ENCODE results near the gene PIAS2.
A peak's percentile ranks its signal among the peaks of the same experiment; 100 is the strongest.
"Not testable (repeated sequence)": the region's sequence is repeated elsewhere in the genome, so short reads cannot be mapped to it uniquely, and the experiment has no call there.

The PIAS2 gene

DNA sequence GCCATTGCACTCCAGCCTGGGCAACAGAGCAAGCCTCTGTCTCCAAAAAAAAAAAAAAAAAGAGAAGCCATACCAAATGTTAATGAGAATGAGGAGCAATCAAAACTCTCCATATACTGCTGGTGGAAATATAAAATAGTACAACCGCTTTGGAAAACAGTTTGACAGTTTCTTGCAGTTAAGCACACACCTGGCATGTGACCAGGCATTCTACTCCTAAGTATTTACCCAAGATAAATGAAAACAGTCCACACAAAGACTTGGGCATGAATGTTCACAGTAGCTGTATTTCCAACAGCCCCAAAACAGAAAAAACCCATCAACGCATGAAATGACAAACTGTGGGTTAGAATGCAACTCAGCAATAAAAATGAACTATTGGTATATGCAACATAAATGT is 84.5 kb downstream of the PIAS2 start:
- DNase-seq: no peak

DNA sequence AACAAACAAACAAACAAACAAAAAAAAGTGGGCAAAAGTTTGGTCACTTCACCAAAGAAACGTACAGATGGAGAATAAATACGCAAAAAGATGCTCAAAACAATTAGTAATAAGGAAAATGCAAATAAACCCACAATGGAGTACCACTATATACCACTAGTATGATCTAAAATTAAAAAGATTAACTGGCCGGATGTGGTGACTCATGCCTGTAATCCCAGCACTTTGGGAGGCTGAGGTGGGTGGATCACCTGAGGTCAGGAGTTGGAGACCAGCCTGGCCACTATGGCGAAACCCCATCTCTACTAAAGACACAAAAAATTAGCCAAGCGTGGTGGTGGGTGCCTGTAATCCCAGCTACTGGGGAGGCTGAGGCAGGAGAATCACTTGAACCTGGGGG is 84.9 kb downstream of the PIAS2 start:
- DNase-seq: not testable (repeated sequence)

DNA sequence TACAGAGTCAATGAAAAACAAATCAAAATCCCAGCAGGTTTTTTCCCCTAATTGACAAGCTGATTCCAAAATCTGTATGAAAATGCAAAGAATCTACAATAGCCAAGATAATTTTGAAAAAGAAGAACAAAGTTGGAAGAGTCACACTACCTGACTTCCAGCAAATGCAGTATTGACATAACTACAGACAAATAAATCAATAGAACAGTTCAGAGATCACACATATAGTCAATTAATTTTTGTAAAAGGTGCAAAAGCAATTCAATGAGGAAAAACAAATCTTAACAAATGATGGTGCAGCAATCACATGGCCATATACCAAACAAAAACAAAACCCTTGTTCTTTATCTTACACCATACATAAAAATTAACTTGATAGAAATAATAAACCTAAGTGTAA is 85.9 kb downstream of the PIAS2 start:
- DNase-seq: no peak

DNA sequence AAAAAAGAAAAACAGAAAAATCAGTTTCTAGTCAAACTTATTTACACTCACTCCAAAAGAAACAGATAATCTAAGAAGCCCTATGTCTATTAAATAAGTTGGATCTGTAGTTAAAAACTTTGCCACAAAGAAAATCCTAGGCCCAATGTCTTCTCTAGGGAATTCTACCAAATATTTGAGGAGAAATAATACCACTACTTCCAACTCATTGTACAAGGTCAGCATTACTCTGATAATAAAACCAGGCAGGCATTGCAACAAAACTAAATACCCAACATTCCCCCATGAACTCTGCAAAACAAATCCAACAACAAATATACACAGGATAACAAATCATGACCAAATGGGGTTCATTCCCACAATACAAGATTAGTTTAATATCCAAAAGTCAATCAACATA is 86.7 kb downstream of the PIAS2 start:
- no peak for DNase-seq

DNA sequence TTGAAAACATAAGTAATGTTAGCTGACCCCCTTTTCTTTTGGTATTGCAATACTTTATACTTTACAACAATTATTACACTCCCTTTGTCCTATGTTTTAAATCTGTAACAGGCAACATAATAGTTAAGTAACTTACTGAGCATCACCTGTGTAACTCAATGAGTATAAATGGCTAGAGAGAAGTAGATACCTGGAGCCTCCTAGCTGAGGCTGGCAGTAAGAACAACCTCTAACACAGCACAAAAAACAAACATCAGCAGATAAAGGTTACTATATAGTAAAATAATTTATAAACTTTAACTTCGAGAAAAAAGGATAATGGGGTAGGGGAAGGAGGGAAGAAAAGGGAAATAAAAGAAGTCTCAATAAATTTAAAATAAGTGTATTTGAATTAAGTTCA is 87.4 kb downstream of the PIAS2 start:
- no peak for DNase-seq

DNA sequence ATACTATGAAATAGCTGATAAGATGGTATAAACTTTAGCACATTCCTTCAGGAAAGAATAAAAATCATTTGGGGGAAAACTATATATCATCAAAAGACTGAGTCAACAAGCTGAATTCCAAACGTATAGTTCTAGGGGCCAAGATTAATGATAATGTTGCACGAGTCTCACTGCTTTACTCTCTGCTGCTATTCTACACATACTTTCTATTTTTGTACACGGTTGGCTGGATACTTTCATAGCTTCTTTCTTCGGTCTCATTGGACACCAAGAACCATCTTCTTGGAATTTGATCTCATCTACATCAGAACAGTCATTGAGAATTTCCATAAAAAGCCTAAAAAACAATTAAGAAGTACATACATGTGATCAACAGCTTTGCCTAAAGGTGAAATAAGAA is 87.8 kb downstream of the PIAS2 start:
- no peak for DNase-seq

DNA sequence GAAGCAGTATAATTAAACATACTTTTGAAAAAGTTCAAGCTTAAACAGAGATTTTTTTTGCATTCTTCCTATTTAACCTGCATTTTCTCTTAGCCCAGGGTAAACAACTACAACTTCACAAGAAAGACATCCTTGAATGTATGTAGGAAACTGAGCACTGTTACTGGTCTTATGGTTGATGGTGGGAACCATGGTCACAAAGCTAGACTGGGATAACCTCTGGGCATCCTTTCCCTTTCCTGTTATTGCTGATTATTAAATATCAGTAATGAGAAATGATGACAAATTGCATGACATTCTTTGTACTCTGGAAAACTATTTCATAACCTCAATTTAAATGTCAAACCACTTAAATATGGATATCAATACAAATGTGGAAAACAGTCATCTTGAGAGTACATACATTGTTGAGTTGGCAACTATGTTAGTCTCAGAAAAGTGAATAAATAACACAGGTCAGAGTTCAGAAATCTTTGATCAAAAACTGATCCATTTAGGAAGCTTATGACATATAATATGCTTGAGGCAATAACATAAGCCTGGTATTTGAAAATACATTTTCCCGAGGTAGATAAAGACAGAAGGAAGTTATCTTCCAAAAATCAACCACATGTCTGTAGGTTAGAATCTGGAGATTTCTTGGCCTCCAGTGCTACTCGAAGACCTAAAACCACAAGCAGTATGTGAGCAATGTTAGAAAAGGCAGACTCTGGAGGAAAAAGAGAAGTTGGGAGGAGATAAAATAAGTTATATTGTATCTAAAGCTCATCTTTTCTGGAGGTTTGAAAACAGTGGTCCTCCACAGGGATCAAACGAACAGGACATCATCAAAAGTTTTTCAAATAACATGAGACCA is 95.2 kb downstream of the PIAS2 start:
- no peak for DNase-seq

DNA sequence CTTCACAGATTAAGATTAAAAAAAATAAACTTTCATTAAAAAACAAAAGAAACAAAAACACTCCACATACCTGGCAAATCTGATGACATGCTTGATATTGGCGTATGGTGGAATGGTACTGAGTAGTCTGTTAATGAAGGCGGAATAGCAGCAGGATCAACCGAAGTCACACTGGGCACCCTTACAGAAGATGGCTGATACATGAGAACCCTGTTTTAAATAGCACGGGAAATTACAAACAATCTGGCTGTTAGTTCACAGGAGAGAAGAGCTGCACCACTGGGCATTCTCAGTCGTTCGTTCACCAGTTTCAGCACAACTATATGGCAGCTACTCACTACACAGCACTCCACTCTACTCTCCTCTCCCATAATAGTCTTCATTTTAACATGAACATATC is 96.4 kb downstream of the PIAS2 start:
- no peak for DNase-seq

DNA sequence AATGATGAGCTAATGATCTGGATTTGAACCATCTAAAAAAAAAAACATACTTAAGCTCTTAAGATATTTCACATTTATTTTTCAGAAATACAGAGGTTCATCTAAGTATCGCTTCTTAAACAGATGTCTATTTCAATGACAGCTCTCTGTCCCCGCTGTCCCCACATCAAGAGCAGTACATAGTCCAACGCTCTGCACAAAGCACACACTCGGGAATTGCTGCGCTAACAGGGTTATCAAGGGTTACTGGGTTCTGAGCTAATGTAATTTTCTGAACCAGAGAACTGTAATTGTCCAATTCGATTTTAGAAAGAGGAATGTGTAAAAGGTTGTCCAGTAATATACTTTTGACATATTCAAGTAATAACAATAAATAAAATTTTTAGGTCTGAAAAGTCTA is 101.6 kb downstream of the PIAS2 start:
- no peak for DNase-seq

DNA sequence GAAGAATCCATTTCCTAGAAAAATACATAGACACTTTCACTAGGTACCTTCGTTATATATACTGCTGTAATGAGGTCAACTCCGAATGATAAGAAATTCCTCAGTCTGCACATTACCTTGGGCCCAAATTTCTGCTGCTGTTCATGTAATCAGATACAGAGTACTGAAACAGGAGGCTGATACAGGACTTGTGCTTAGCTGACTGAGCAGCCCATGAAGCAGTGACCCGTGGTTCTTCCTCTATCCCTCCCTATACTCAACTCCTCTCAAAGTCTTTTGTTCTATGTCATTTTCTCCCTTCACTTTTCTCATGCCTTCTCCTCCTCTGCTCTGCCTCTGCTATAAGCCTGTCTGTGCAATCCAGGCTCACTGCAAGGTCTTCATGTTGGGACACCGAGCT is 102.9 kb downstream of the PIAS2 start:
- DNase-seq: no peak

DNA sequence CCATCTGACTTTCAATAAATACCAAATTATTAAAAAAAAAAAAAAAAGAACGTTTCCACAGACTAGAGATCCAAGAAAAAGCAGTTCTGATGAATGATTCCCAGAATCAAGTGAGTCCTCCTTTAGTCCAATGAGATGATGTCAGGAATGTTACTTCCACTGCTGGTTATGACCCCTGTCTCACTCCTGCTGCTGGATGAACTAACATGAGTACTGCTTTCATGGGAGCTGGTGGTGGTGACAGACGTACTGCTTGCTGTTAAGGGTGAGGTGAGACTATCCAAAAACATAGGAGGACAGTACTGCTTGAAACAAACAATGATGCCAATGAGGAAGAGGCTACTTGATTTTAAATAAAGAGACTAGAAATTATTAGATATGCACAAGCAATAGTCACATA is 105.0 kb downstream of the PIAS2 start:
- DNase-seq: no peak

DNA sequence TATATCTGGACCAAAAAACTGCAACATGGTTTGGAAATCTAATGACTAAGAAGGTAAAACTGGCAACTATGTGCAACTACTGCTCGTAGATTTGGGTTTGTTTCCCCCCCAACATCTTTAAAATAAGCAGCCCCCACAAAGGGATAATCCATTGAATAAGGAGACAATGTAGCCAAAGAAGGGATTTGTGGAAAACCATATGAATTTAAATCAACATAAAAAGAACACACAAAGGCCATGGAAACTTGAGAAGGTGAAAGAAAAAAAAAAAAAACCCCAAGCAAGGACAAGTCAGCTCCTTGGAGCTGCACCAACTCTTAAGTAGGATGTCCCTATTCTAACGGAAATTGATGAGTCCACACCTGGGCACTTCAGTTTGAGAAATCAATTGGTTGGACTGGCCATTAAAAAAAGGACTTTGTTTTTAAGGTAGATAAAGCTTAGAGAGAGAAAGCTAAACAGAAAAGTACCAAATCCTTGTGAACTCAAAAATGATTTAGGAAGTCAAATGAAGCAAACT is 106.8 kb downstream of the PIAS2 start:
- DNase-seq: no peak

DNA sequence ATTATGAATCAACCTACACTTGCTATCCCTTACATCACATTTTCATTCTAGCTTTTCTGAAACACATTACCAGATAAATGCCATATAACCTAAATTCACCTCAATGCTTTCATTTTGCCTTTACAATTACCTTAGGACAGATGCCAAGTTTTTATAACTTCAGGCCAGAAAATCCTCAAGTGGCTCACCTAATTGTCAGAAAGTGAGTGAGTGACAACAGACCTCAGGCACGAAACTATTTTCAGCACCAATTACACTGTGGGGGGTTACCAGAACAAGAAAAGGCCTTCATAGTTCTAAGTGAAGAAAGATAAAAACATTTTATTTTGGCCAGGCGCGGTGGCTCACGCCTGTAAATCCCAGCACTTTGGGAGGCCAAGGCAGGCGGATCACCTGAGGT is 108.2 kb downstream of the PIAS2 start:
- no peak for DNase-seq

DNA sequence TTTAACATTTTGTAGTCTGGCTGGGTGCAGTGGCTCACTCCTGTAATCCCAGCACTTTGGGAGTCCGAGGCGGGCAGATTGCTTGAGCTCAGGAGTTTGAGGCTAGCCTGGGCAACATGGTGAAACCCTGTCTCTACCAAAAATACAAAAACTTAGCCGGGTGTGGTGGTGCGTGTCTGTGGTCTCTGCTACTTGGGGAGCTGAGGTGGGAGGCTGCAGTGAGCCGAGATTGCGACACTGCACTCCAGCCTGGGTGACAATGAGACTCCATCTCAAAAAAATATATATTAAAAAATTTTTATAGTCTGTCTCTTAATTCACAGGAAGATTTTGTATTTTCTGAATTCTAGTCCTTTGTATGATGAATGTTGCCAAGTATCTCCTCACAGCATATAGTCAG is 121.4 kb downstream of the PIAS2 start:
- DNase-seq: not testable (repeated sequence)

DNA sequence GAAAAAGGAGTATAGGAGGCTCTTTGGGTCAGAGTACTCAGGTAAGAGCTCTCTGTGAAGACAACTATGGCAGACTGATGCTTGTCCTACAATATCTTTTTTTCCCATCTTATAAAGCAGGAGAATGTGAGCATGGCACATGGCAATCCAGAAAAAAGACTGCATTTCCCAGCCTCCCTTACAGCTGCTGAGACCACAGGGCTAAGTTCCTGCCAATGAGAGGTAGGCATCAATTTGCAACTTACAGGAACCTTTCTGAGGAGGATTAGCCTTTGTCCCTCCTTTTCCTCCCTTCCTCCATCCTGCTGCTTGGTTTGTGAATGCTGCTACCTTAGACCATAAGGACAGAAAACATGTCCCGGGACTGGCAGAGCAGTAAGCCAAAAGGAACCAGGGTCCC is 122.7 kb downstream of the PIAS2 start:
- DNase-seq: no peak

DNA sequence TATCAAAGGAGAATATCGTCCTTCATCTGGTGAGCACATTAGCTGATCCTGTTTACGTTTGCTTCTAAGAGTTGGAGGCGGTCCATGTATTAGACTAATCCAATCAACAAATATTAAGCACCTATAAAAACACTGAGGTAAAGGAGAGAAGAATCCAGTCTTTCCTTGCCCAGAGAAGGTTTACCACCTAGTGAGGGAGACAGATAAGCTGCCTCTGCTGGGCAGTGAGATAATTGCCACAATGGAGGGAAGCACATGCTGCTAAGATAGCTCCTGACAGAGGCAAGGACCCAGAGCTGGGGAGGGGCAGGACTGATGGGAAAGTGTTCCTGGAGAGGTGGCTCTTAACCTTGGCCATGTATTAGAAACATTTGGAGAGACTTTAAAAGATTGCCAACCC is 123.7 kb downstream of the PIAS2 start:
- no peak for DNase-seq

DNA sequence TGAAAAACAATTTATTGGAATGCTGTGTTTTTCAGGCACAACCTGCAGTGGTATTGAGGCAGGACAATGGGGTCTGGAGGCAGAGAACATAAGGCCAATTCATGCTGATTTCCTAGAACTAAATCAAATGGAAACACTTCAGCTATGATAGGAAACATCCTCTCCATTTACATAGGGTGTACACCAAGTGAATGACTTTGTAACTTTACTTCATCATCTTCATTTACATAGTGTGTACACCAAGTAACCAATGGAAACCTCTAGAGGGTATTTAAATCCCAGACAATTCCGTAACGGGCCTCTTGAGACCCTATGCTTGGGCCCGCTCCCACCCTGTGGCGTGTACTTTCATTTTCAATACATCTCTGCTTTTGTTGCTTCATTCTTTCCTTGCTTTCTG is 128.2 kb downstream of the PIAS2 start:
- DNase-seq: no peak

DNA sequence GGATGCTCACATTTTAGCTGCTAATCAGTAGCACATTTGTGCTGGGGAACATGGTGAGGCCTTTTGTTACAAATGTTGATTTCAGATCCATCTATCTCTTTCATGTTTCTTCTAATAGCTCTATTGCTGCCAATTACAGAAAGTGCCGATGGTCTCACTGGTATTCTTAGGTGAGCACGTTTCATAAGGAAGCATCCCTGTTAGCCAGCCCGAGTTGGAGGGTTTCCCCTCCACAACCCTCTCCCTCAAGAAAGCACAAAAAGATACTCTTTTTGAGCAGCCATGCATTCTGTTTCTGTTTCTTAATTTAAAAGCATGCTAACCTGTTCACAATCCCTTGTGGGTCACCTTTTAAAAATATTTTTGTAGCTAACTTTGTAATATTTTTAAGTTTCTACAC is 129.6 kb downstream of the PIAS2 start:
- no peak for DNase-seq

DNA sequence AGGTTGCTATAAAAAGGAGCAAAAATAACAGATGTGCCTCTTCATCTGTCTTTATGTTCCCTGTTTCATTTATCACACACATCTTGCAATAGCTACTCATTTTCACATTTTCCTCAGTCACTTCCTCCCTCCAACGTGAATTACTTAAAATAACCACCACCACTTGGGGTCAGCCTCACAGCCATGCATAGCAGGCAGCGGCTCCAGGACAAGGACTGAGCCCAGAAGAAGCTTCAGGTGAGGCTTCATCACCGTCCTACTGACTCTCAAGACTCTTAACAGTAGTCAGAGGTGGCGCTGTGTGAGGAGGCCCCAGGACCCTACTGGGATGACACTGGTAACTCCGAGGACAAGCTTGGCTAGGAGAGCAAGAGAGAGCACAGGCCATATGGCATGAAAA is 144.9 kb downstream of the PIAS2 start:
- peak in 1 of 58 donors; percentile 8 for DNase-seq

DNA sequence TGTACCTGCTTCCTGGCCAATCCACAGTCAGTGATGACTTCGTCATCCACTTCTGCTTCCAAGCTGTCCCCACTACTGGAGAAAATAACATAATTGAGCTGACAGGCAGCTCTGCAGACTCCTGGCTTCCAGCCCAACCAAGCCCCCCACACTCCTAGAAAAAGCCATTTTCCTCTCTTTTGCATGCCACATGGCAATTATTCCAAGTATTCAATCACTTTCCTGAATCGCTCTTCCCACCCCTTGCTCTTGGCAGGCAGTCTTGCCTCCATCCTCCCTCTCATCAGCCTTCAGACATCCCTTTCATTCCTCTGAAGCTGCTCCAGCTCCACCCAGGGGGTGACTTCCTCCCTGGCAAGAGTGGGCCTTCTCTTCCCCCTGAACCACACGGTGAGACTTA is 146.2 kb downstream of the PIAS2 start:
- peak in 31 of 58 donors; percentile 9 to 75 (median 34) for DNase-seq

DNA sequence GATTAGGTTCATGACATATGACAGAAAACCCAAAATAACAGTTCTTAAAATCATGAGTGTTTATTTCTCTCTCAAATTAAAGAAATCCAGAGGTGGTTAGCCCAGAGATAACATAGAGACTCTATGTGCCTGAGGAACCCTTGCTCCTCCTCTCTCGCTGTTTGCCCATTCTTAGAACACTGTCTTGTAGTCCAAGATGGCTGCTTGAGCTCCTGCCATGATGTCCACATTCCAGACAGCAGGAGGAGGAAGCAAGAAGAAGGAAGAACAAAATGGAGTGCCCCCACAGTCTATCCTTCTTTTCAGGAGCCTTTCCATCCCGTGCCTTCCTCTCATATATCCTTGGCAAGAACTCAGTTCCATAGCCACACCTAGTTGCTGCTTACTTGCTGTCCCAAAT is 146.6 kb downstream of the PIAS2 start:
- DNase-seq: no peak

DNA sequence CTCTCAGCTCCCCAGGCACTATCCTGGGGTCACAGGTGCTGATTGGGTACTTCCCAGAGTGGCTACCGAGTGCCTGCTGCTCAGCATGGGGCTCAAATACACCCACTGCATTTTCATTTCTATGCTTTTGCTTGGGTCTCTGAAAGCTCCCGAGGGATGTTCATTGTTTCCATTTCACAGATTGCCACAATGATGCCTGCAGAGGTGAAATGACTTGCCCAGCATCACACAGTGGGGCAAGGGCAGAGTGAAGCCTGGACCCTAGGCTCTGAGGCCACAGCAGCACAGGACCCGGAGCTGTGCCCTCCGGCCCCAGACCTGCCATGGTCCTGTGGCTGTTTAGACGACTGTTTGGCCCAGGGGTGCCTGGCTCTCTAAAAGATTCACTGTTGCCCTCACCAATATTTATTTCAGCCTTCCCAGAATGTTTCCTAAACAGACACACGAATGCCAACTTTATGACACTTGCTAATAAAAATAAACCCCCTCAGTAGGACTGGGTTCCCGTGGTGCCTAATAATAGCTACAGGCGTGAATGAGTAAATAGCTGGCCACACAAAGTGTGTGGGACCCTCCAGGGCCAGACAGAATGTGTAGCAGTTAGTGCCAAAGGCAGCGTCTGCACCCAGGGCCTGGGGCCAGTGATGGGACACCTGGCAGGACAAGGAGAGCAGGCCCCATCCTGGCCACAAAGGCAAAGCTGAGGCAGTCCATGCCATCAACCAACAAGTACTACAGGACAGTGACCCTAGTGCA is 149.0 kb downstream of the PIAS2 start:
- no peak for DNase-seq

DNA sequence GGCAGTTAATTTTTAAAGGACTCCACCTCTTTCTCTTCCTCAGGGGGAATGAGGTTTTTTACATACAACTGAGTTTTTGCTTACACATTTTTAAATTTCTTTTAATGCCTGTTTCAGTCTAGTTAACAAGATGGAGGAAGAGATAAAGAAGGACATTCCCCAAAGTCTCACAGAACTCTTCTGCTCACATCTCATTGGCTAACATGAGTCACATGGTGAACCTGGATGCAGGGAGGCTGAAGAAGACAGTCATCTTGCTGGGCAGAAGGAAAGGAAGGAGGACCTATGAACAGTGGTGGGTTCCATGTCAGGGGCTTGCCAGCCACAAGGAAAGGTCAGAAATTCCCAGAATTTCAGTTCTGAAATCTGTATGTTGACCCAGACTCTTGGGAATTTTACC is 150.1 kb downstream of the PIAS2 start:
- no peak for DNase-seq
